Measurements from ENCODE around the gene MAP2K3. TPM values are rescaled to one million over a fixed set of nuclear protein-coding genes. Genes with fewer than 3 reads are reported as not detected.
A peak's percentile ranks its signal among the peaks of the same experiment; 100 is the strongest.

MAP2K3 gene
- total and polyA plus RNA-seq, 12 donors = 6.4 to 64.8 (median 32.2) TPM

GRCh38 chr17:21292867-21293830 is 8.6 kb downstream of the MAP2K3 start:
- Histone ChIP-seq H3K4me1 (replicated peaks in 1 of 2) (peaks cover 18 to 28% of the 10 kb centered on the region in 2 donors), H3K4me3 (no peak overlapping the region), H3K27ac (no peak overlapping the region), H3K36me3 (replicated peaks in 1 of 2) (no peaks in the 10 kb centered on the region), H3K9me3 (replicated peaks in 1 of 3) (no peaks in the 10 kb centered on the region), H3K27me3 (no peaks in the 10 kb centered on the region)
- intact Hi-C loops (cut with DNase I) = no loop called here
- TF ChIP-seq POLR2A (IDR thresholded peaks at IDR 0.05) = no peak
- no peak for TF ChIP-seq CTCF (IDR thresholded peaks at IDR 0.05)
- no peak for DNase-seq
- 73 to 77% (median 74%) methylated on average over 19 to 20 of the region's 20 CpGs for WGBS, 4 donors

GRCh38 chr17:21293831-21294210 is 9.3 kb downstream of the MAP2K3 start:
- peaks cover 0 to 6% of the 10 kb centered on the region in 2 donors for H3K36me3 ChIP-seq (replicated peaks in 1 of 2)
- H3K27ac ChIP-seq = peak overlapping the region in 1 of 5 donors; percentile 39
- intact Hi-C loops (cut with DNase I) = no loop called here
- H3K9me3 ChIP-seq (replicated peaks in 1 of 3) = no peaks in the 10 kb centered on the region
- DNase-seq = no peak
- peaks cover 11 to 21% of the 10 kb centered on the region in 2 donors for H3K4me1 ChIP-seq (replicated peaks in 1 of 2)
- no peaks in the 10 kb centered on the region for H3K27me3 ChIP-seq
- TF ChIP-seq CTCF (IDR thresholded peaks at IDR 0.05) (no peak), POLR2A (IDR thresholded peaks at IDR 0.05) (no peak)
- WGBS, 4 donors = 47 to 74% (median 66%) methylated on average over 6 to 10 of the region's 10 CpGs
- no peak overlapping the region for H3K4me3 ChIP-seq

- no peak overlapping the region for H3K4me3 ChIP-seq
- intact Hi-C loops (cut with DNase I) = no loop called here
- H3K27ac ChIP-seq = peak overlapping the region in 1 of 5 donors; percentile 39
- no peaks in the 10 kb centered on the region for H3K9me3 ChIP-seq (replicated peaks in 1 of 3)
- no peak for DNase-seq
- TF ChIP-seq CTCF (IDR thresholded peaks at IDR 0.05) = no peak
- no peak for TF ChIP-seq POLR2A (IDR thresholded peaks at IDR 0.05)
- peaks cover 0 to 13% of the 10 kb centered on the region in 2 donors for H3K36me3 ChIP-seq (replicated peaks in 1 of 2)
- H3K4me1 ChIP-seq (replicated peaks in 1 of 2) = peaks cover 5 to 14% of the 10 kb centered on the region in 2 donors
- 60 to 72% (median 66%) methylated on average over 12 of the region's 12 CpGs for WGBS, 4 donors
- no peaks in the 10 kb centered on the region for H3K27me3 ChIP-seq
Observed at GRCh38 chr17:21294321-21295035, 10.0 kb downstream of the MAP2K3 start.

All from adrenal gland (tissue), 12 donors.